Mucosa of descending colon (tissue), 3 donors: ENCODE measurements around the gene DENND1B. TPM values are rescaled to one million over a fixed set of nuclear protein-coding genes. Genes with fewer than 3 reads are reported as not detected.

Experiments used
- ATAC-seq: fragments of 200-7000 bp; cut with Tn5 transposase; one replicate; pipeline ENCODE4 v1.9.1; 2020; ENCODE audit warnings: mild to moderate bottlenecking, moderate library complexity
- DNase-seq, 3 donors: peaks; one replicate each; pipeline ENCODE4 v3.0.0-alpha.2; 2020
- H3K36me3 ChIP-seq: fragments of 200-600 bp; one replicate; pipeline ENCODE4 v1.8.0; 2021; ENCODE audit warnings: low read depth, mild to moderate bottlenecking
- H3K4me1 ChIP-seq: fragments of 200-600 bp; one replicate; pipeline ENCODE4 v1.8.0; 2021; ENCODE audit warnings: low read depth, mild to moderate bottlenecking
- H3K4me3 ChIP-seq: fragments of 200-600 bp; one replicate; pipeline ENCODE4 v1.8.0; 2021; ENCODE audit warnings: mild to moderate bottlenecking
- H3K9me3 ChIP-seq: fragments of 200-600 bp; one replicate; pipeline ENCODE4 v1.8.0; 2021; ENCODE audit warnings: mild to moderate bottlenecking
- CTCF ChIP-seq: fragments of 200-600 bp; IDR thresholded peaks from one replicate; pipeline ENCODE4 v1.8.0; 2022; ENCODE audit warnings: antibody characterized with exemption, mild to moderate bottlenecking
- intact Hi-C, 2 donors: fragments of 100-400 bp; cut with DNase I in 1 of 2; cut with micrococcal nuclease in 1 of 2; formaldehyde crosslinking; loops; one replicate each; pipeline versions ENCODE4 v1.11.0 to v1.11.1; 2022; cut with DNase I, micrococcal nuclease
- total RNA-seq, 3 donors: library from RNA; stranded (reverse); fragmentation: NEBNext Ultra II Directional in 2 of 3; extraction: Animal tissue kit (Norgen Biotek cat#: 25700) in 2 of 3; gene quantifications; one replicate each; pipeline versions ENCODE4 v1.2.1 to v1.2.4, GENCODE V29; 2021 to 2023
- donor health status: DM: no; HTN: no; CAD: no; lungs with moderate emphysema.
- donor health status: DM: no; HTN: no; CAD: no.
- donor health status: DM: no; HTN: yes; CAD: no.

DENND1B gene
- total RNA-seq, 3 donors from 2014 or later, result 29.3 to 54.9 (median 32.2) TPM

- no peaks in the 10 kb centered on the region for H3K4me1 ChIP-seq
- TF ChIP-seq CTCF, result no peak
- no peaks in the 10 kb centered on the region for H3K36me3 ChIP-seq
- H3K9me3 ChIP-seq, result peaks cover 11% of the 10 kb centered on the region
- ATAC-seq (no peak), DNase-seq (no peak)
- intact Hi-C loops, result no loop called here
- H3K4me3 ChIP-seq, result no peak overlapping the region
These were observed 137.9 kb downstream of the DENND1B start for GRCh38 chr1:197637406-197637805.

GRCh38 chr1:197633447-197634078 is 141.7 kb downstream of the DENND1B start:
- H3K4me3 ChIP-seq, result no peak overlapping the region
- no peaks in the 10 kb centered on the region for H3K36me3 ChIP-seq
- H3K4me1 ChIP-seq, result no peaks in the 10 kb centered on the region
- DNase-seq (no peak), ATAC-seq (no peak)
- intact Hi-C loops, result no loop called here
- peaks cover 11% of the 10 kb centered on the region for H3K9me3 ChIP-seq
- TF ChIP-seq CTCF, result no peak

- no peak for ATAC-seq
- Histone ChIP-seq H3K4me1 (no peaks in the 10 kb centered on the region), H3K9me3 (peaks cover 11% of the 10 kb centered on the region), H3K36me3 (no peaks in the 10 kb centered on the region), H3K4me3 (no peak overlapping the region)
- intact Hi-C loops, result no loop called here
- TF ChIP-seq CTCF, result no peak
- no peak for DNase-seq
These were observed 142.6 kb downstream of the DENND1B start for GRCh38 chr1:197632651-197633050.

- H3K4me3 ChIP-seq, result no peak overlapping the region
- no peaks in the 10 kb centered on the region for H3K4me1 ChIP-seq
- H3K36me3 ChIP-seq, result no peaks in the 10 kb centered on the region
- intact Hi-C loops, result no loop called here
- H3K9me3 ChIP-seq, result peaks cover 11% of the 10 kb centered on the region
- no peak for ATAC-seq
- no peak for TF ChIP-seq CTCF
- no peak for DNase-seq
These were observed 143.3 kb downstream of the DENND1B start for GRCh38 chr1:197632005-197632404.

GRCh38 chr1:197622371-197622770 is 152.9 kb downstream of the DENND1B start:
- intact Hi-C loops, result no loop called here
- no peak for ATAC-seq

More at GRCh38 chr1:197622371-197622770, 152.9 kb downstream of the DENND1B start:
- Histone ChIP-seq H3K36me3 (no peaks in the 10 kb centered on the region), H3K9me3 (no peaks in the 10 kb centered on the region), H3K4me3 (no peak overlapping the region), H3K4me1 (no peaks in the 10 kb centered on the region)
- TF ChIP-seq CTCF, result no peak
- DNase-seq, result no peak
